Measurements from ENCODE around the gene RAB31. TPM values are rescaled to one million over a fixed set of nuclear protein-coding genes. Genes with fewer than 3 reads are reported as not detected.

Gene RAB31
- polyA plus RNA-seq, 3 donors from 2014 or later, result 5.3 to 28.0 (median 19.3) TPM

DNA sequence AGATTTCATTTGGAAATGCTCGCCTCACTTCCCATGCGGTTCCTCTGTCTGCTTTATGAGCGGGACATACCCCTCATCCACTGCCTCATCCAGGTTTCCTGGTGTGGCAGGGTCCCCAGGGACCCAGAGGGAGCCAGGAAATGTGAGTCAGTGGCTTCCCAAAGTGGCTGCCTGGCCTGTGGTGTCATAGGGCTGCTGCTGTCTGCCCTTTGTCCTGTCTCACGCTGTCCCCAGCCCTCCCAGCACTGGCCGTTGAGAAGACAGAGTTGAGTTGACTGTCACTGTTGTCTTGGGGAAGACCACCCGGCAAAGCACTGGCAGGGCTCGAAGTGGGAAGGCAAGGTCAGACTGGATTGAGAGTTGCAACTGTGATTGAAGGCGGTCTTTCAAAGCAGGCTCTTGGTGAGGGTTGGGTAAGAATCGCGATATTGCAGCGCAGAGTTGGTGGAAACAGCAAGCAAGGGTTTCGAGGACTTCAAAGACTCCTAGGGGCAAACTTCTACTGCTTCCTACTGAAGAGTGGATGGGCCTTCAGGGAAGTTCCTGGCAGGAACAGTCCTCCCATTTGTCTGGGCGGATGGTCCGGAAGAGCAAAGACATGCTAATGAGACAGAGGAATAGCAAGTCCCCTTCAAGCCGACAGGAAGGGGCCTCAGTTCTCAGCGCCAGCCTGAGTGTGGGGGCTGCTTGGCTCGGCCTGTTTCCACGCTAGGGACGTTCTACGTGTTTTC, 33.9 kb downstream of the RAB31 start:
- Mint-ChIP-seq H3K9me3 (no peaks in the 10 kb centered on the region), H3K36me3 (no peaks in the 10 kb centered on the region), H3K27ac (no peak overlapping the region), H3K4me3 (no peak overlapping the region), H3K27me3 (ENCODE audit: low read depth in 3 of 3) (peaks cover 0 to 4% (median 2%) of the 10 kb centered on the region in 3 donors), H3K4me1 (no peaks in the 10 kb centered on the region)
- DNase-seq, result no peak

DNA sequence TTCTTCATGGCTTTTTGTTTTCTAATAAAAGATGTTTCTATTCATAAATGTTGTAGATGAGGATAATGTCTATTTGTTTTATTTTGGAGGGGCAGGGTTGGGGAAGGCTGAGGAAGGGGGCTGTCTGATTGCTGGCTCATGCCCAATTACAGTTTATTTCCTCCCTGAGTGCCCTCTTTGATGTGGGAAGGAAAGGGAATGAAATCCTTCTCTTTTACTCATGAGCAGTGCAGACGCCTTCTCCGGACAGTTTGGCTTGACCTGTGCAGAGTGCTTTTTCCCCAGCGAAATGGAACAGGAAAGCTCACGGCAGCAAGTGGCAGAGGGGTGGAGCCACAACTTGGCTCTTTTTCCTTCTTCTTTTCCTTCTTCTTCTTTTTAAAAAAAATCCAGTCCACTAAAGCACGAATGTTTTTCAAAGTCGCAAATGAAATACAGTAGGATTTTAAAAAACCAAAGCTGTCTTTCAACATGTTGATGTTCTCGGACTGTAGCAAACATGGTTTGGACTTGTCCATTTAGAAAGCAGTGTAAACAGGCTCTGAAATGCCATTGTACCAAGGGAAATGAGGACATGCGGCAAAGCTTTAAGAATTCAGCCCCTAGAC, 34.5 kb downstream of the RAB31 start:
- H3K27me3 Mint-ChIP-seq (ENCODE audit: low read depth in 3 of 3), result peaks cover 0 to 4% (median 2%) of the 10 kb centered on the region in 3 donors
- no peaks in the 10 kb centered on the region for H3K9me3 Mint-ChIP-seq
- no peak overlapping the region for H3K27ac Mint-ChIP-seq
- H3K4me3 Mint-ChIP-seq, result no peak overlapping the region
- no peaks in the 10 kb centered on the region for H3K4me1 Mint-ChIP-seq
- no peak for DNase-seq
- no peaks in the 10 kb centered on the region for H3K36me3 Mint-ChIP-seq

DNA sequence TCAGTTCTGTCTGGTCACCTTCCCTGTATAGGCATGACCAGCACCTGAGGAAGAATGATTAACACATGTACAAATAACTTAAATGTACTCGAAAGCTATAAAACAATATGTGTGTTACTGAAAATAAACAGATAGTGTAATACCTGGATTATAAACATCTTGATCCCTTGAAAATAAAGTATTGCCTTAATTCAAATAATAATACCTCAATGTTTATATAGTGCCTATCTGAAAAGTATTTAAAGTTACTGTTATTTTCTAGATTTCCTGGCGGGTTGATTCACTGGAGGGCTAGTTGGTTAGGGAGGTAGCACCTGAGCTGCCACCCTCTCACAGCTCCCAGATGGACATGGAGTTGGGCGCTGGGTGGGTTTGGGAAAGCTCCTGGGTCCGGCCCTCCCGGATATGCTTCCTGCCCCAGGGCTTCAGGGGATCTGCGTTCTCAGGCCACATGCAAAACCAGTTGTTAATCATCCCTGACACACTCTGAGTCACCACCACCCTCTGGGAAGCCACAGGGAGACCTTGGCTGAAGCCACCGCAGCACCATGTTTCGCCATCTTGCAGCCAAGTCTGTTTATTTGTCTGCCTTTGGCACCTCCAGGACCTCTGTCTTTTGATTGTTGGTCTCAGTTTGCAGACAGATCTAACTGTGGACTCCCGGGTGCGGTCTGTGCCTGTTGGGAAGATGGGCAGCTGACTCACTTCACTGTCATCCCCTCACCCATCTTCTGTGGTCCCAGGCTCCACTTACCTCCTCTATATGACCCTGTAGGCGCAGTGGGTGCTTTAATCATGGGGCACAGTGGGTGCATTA, 35.3 kb downstream of the RAB31 start:
- H3K9me3 Mint-ChIP-seq, result no peaks in the 10 kb centered on the region
- peaks cover 0 to 4% (median 2%) of the 10 kb centered on the region in 3 donors for H3K27me3 Mint-ChIP-seq (ENCODE audit: low read depth in 3 of 3)

DNA sequence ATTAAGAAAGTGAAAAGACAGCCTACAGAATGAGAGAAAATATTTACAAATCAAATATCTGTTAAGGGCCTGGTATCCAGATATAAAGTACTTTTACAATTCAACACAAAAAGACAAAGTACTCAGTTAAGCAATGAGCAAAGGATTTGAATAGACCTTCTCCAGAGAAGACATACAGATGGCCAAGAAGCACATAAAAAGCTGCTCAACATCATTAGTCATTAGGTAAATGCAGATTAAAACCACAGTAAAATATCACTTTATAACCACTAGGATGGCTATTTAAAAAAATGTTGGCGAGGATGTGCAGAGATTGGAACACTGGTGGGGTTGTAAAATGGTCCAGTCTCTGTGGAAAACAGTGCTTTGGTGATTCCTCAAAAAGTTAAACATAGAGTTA, 38.9 kb downstream of the RAB31 start:
- Mint-ChIP-seq H3K27ac (no peak overlapping the region), H3K4me3 (no peak overlapping the region), H3K4me1 (no peaks in the 10 kb centered on the region), H3K27me3 (ENCODE audit: low read depth in 3 of 3) (peaks cover 0 to 4% (median 2%) of the 10 kb centered on the region in 3 donors), H3K36me3 (no peaks in the 10 kb centered on the region), H3K9me3 (no peaks in the 10 kb centered on the region)
- DNase-seq, result no peak

More for the DNA sequence above, 35.3 kb downstream of the RAB31 start:
- no peak overlapping the region for H3K4me3 Mint-ChIP-seq
- no peaks in the 10 kb centered on the region for H3K36me3 Mint-ChIP-seq
- no peak overlapping the region for H3K27ac Mint-ChIP-seq
- H3K4me1 Mint-ChIP-seq, result no peaks in the 10 kb centered on the region
- DNase-seq, result no peak

DNA sequence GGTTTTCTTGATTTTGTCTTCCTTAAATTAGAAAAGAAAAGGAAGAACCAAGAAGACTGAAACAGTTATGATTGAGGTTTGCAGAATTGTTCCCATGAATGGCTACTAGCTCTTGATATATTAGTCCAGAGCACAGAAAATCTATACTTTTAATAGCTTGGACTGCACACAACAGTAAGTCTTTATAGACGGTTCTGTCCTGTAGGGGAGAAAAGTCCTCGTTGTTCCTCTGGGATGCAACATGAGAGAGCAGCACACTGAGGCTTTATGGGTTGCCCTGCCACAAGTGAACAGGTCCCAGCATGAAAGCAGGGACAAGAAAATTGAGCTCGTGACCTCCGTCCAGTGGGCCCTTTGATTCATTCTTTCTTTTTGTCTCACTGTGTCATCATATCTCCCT, 41.5 kb downstream of the RAB31 start:
- H3K4me1 Mint-ChIP-seq, result no peaks in the 10 kb centered on the region
- no peak overlapping the region for H3K4me3 Mint-ChIP-seq
- H3K27ac Mint-ChIP-seq, result no peak overlapping the region
- no peaks in the 10 kb centered on the region for H3K9me3 Mint-ChIP-seq
- DNase-seq, result no peak
- H3K27me3 Mint-ChIP-seq (ENCODE audit: low read depth in 3 of 3), result no peaks in the 10 kb centered on the region
- no peaks in the 10 kb centered on the region for H3K36me3 Mint-ChIP-seq

DNA sequence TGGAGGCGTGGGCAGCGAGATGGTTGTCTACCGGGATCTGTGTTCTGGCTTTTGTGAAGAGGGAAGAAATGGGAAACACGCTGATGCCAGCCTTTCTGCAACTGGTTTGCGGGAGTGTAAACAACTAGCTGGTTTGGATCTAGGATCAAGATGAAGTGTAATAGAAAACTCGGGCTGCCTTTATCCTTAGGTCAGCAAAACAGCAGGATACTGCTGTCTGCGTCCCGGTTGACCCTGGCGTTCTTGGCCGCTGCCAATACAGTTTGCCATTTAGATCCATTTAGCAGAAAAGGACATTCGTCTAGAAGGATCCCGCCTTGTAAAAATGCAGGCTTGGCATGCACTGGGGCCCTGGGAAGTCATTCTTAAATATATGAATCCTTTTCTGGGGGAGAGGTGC, 42.0 kb downstream of the RAB31 start:
- no peak overlapping the region for H3K4me3 Mint-ChIP-seq
- H3K36me3 Mint-ChIP-seq, result no peaks in the 10 kb centered on the region
- DNase-seq, result no peak
- H3K27ac Mint-ChIP-seq, result no peak overlapping the region
- H3K27me3 Mint-ChIP-seq (ENCODE audit: low read depth in 3 of 3), result no peaks in the 10 kb centered on the region
- no peaks in the 10 kb centered on the region for H3K9me3 Mint-ChIP-seq
- no peaks in the 10 kb centered on the region for H3K4me1 Mint-ChIP-seq

DNA sequence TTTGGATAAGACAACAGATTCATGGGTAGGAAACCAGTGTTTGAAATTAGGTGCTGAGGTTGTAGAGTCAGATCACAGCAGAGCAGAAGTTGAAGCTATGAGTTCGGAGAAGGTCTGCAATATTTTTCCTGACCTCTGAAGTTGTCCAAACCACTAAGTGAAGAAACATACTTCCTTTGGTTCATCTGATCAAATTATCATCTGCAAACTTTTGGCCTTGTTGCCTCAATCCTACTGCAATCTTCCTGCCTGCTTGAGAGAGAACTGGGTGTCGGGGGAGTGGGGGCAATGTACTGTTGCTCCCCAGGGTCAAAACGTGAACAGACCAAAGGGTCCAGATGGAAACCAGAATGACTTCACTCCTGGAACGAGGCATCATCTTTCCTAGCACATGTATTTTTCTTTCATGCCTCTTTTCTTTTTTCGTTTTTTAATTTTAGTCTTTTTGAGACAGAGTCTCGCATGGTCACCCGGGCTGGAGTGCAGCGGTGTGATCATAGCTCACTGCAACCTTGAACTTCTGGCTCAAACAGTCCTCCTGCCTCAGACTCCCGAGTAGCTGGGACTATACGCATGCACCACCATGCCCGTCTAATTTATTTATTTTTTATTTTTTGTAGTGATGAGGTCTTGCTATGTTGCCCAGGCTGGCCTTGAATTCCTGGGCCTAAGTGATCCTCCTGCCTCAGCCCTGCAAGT, 42.7 kb downstream of the RAB31 start:
- H3K36me3 Mint-ChIP-seq, result no peaks in the 10 kb centered on the region
- DNase-seq, result no peak

DNA sequence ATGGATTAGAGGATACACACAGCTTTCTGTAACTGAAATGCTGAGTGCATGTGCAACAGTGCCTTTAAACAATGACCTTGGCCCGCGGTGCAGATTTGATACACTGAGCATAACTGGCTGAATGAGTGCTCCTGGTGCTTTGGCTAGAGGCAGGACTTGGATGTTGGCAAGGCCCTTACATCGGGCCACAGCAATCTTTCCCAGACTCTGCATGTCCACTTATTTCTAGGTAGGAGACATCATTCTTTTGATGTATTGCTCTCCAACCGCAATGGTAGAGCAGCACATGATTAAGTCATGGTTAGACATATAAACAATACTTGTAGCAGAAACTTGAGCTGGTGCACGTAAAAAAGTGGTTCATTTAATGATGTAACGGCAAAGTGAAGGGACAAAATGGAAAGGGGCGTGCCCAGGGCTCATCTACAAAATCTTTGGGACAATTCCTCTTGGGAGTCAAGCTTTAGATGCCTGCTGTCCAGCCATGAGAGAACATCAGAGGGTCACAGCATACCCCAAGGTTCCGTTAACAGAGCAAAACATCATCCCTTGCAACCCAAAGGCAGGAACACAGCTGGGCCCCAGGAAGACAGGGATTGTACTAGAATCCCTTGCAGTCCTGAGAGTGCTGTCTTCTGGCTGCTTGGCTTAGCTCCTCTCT, 43.4 kb downstream of the RAB31 start:
- no peaks in the 10 kb centered on the region for H3K36me3 Mint-ChIP-seq
- H3K4me3 Mint-ChIP-seq, result no peak overlapping the region
- H3K27me3 Mint-ChIP-seq (ENCODE audit: low read depth in 3 of 3), result no peaks in the 10 kb centered on the region
- no peaks in the 10 kb centered on the region for H3K4me1 Mint-ChIP-seq
- no peak for DNase-seq
- no peaks in the 10 kb centered on the region for H3K9me3 Mint-ChIP-seq
- no peak overlapping the region for H3K27ac Mint-ChIP-seq

More for the DNA sequence above, 42.7 kb downstream of the RAB31 start:
- no peak overlapping the region for H3K4me3 Mint-ChIP-seq
- no peaks in the 10 kb centered on the region for H3K27me3 Mint-ChIP-seq (ENCODE audit: low read depth in 3 of 3)
- H3K9me3 Mint-ChIP-seq, result no peaks in the 10 kb centered on the region
- H3K27ac Mint-ChIP-seq, result no peak overlapping the region
- H3K4me1 Mint-ChIP-seq, result no peaks in the 10 kb centered on the region

DNA sequence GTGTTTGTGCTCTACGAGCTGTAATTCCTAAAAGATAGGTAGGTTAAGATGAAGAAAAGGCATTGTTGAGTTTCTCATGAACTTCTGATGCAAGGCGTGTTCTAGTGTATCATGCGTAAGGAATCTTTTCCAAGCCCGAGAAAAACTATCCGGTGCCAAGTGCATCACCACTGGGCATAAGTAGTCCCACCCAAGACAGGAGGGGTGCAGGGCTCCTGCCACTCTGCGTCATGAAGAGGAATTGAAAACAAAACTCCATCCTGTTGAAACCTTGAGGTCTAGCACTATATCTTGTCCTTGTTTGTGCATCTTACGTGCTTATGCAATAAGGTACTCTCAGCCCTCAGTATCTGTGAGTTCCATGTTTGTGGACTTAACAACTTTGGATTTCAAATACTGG, 45.7 kb downstream of the RAB31 start:
- no peak for DNase-seq
- Mint-ChIP-seq H3K4me3 (no peak overlapping the region), H3K27me3 (ENCODE audit: low read depth in 3 of 3) (peaks cover 0 to 2% (median 0%) of the 10 kb centered on the region in 3 donors), H3K9me3 (no peaks in the 10 kb centered on the region), H3K27ac (no peak overlapping the region), H3K4me1 (peaks cover 2 to 5% of the 10 kb centered on the region in 2 donors), H3K36me3 (no peaks in the 10 kb centered on the region)

DNA sequence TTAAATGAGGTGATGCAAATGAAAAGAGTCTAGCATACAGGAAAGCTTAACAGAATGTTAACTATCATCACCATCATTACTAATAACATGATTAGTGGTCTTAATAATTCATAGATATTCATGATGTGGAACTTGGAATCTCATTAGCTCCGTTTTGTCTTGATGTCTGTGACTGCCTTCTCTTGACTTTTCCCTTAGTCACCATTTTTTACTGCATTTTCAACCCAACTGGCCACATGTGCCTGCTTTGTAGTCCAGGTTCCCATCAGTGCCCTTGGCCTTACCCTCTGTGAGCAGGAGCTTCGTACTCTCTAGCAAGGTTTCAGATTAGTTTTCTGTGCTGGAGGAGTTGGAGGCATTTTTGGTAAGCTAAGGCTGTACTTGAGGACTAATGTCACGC, 47.0 kb downstream of the RAB31 start:
- peaks cover 0 to 2% (median 0%) of the 10 kb centered on the region in 3 donors for H3K27me3 Mint-ChIP-seq (ENCODE audit: low read depth in 3 of 3)
- H3K36me3 Mint-ChIP-seq, result no peaks in the 10 kb centered on the region
- H3K9me3 Mint-ChIP-seq, result no peaks in the 10 kb centered on the region
- H3K4me1 Mint-ChIP-seq, result peaks cover 5 to 7% of the 10 kb centered on the region in 2 donors
- no peak overlapping the region for H3K27ac Mint-ChIP-seq
- no peak overlapping the region for H3K4me3 Mint-ChIP-seq
- no peak for DNase-seq

DNA sequence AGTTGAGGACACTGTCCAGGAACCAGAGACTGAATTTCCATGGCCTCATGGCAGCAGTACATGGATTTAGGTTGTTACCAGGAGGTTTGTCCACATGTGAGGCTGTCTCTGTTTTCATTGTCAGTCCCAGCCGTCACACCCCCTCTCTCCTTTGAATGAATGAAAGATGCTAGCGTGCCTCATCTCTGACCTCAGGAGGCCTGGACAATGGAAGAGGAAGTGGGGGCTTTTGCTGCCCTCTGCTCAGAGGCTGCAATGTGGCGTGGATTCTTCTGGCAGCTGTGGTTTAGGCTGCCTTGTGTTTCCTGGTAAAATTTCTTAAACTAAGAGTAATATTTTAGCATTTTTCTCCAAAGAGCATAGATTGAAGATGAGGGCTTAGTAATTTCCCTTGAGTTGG, 47.5 kb downstream of the RAB31 start:
- Mint-ChIP-seq H3K9me3 (no peaks in the 10 kb centered on the region), H3K36me3 (no peaks in the 10 kb centered on the region), H3K4me3 (no peak overlapping the region), H3K27ac (no peak overlapping the region), H3K27me3 (ENCODE audit: low read depth in 3 of 3) (peaks cover 0 to 2% (median under 1%) of the 10 kb centered on the region in 3 donors), H3K4me1 (peaks cover 5 to 7% of the 10 kb centered on the region in 2 donors)
- DNase-seq, result no peak

DNA sequence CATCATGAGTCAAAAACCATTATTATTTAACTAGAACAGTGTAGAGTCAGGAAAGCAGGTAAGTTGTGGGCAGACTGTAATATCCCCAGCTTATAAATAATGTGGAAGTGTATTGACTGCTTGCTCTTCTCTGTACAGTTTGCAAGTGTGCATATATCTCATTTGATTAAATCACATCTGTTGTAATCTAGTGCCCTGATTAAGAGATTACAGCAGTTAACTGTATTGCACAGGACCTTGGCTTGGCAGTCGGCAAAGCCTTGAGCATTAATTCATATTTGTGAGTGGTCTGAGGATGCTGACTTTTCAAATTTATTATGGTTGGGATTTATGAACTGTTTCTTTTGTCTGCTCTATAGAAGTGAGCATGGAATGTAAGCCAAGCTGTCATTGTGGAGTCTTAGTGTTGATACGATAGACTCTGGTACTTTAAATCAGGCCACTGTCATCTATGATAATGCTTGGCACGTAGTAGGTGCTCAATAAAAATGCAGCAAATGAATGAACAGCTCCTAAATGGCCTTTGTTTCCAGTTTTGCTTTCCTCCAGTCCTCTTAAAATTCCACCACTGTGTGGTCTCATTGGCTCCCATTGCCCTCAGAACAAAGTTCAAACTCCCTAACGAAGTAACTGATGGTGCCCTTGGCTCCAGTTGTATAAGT, 48.3 kb downstream of the RAB31 start:
- Mint-ChIP-seq H3K4me3 (no peak overlapping the region), H3K27me3 (ENCODE audit: low read depth in 3 of 3) (peaks cover 0 to 2% (median 1%) of the 10 kb centered on the region in 3 donors), H3K4me1 (peaks cover 5 to 7% of the 10 kb centered on the region in 2 donors), H3K27ac (no peak overlapping the region), H3K9me3 (no peaks in the 10 kb centered on the region), H3K36me3 (no peaks in the 10 kb centered on the region)
- no peak for DNase-seq

DNA sequence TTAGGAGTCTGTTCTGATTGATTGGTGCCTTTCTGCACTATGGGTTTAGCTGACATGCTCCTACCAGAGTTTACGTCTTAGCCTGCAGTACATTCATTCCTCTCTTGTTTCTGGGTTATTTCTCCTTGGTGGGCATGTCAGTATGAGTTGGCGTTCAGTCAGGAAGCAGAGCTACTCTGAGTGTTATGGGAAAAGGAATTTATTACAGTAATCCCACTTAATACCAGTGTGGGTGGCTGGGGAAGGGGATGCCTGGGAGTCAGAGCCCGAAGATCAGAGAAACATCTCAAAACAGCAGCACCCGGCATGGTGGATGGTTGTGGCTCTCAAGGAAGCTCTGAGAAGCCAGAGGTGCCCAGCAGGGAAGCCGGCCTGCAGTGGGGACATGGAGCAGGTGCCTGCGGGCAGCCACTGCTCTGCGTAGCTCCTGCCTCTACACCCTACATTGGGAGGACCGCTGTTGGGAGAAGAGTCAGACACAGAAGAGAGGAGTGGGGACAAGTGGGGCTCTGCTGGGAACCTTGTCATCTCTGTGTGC, 48.9 kb downstream of the RAB31 start:
- H3K36me3 Mint-ChIP-seq, result no peaks in the 10 kb centered on the region
- no peak overlapping the region for H3K27ac Mint-ChIP-seq
- H3K4me3 Mint-ChIP-seq, result no peak overlapping the region

More for the DNA sequence above, 48.9 kb downstream of the RAB31 start:
- no peaks in the 10 kb centered on the region for H3K9me3 Mint-ChIP-seq
- DNase-seq, result no peak
- peaks cover 5 to 7% of the 10 kb centered on the region in 2 donors for H3K4me1 Mint-ChIP-seq
- H3K27me3 Mint-ChIP-seq (ENCODE audit: low read depth in 3 of 3), result peaks cover 0 to 2% (median 1%) of the 10 kb centered on the region in 3 donors

All from immature natural killer cell (primary cell).